ENCODE data around the gene C15orf61. TPM values are rescaled to one million over a fixed set of nuclear protein-coding genes. Genes with fewer than 3 reads are reported as not detected.

C15orf61 gene
- total RNA-seq, 1 donor from 2014 or later, result 2.8 TPM

- no peak for ATAC-seq
These were observed 30.3 kb downstream of the C15orf61 start for GRCh38 chr15:67551207-67551743.

GRCh38 chr15:67554580-67554979, 33.6 kb downstream of the C15orf61 start:
- no peak for ATAC-seq

GRCh38 chr15:67556976-67557570, 36.1 kb downstream of the C15orf61 start:
- no peak for ATAC-seq

- no peak for ATAC-seq
These were observed 37.6 kb downstream of the C15orf61 start for GRCh38 chr15:67558502-67558901.

- no peak for ATAC-seq
These were observed 38.2 kb downstream of the C15orf61 start for GRCh38 chr15:67559158-67559557.

GRCh38 chr15:67559576-67559975, 38.6 kb downstream of the C15orf61 start:
- ATAC-seq, result no peak

- ATAC-seq, result no peak
These were observed 39.4 kb downstream of the C15orf61 start for GRCh38 chr15:67560320-67560719.

GRCh38 chr15:67563092-67563491, 42.2 kb downstream of the C15orf61 start:
- ATAC-seq, result no peak

- ATAC-seq, result no peak
These were observed 43.4 kb downstream of the C15orf61 start for GRCh38 chr15:67564021-67564967.

GRCh38 chr15:67564968-67565345, 44.0 kb downstream of the C15orf61 start:
- ATAC-seq, result no peak

- ATAC-seq, result no peak
These were observed 48.7 kb downstream of the C15orf61 start for GRCh38 chr15:67569668-67570067.

GRCh38 chr15:67570875-67571647, 50.1 kb downstream of the C15orf61 start:
- ATAC-seq, result no peak

- ATAC-seq, result no peak
These were observed 50.9 kb downstream of the C15orf61 start for GRCh38 chr15:67571648-67572415.

GRCh38 chr15:67573194-67573593, 52.3 kb downstream of the C15orf61 start:
- ATAC-seq, result no peak

- ATAC-seq, result no peak
These were observed 54.1 kb downstream of the C15orf61 start for GRCh38 chr15:67575039-67575502.

GRCh38 chr15:67578020-67578600, 57.2 kb downstream of the C15orf61 start:
- ATAC-seq, result no peak

- no peak for ATAC-seq
These were observed 58.2 kb downstream of the C15orf61 start for GRCh38 chr15:67579164-67579563.

All from esophagus mucosa (tissue), 1 donor.